GM12892 (cell line): ENCODE data around the gene FOXA3.

Source experiments
- POLR2A ChIP-seq: IDR thresholded peaks from 2 replicates; pipeline ENCODE4 v1.6.1; 2011; ENCODE audit warnings: low read depth, low read length, control low read depth
- POLR2AphosphoS5 ChIP-seq: IDR thresholded peaks from 2 replicates; pipeline ENCODE4 v1.6.1; 2011; ENCODE audit warnings: low read depth, low read length, control low read depth
- TAF1 ChIP-seq: IDR thresholded peaks from 2 replicates; pipeline ENCODE4 v1.6.1; 2011; ENCODE audit warnings: low read depth, mild to moderate bottlenecking, control low read depth, low read length, borderline replicate concordance

GRCh38 chr19:45816236-45817009 lies 47.7 kb upstream of the FOXA3 start:
- TF ChIP-seq POLR2A = no peak
- no peak for TF ChIP-seq POLR2AphosphoS5
- TF ChIP-seq TAF1 = no peak
